ENCODE results near the gene INCA1. TPM values are rescaled to one million over a fixed set of nuclear protein-coding genes. Genes with fewer than 3 reads are reported as not detected.

INCA1 gene
- total and polyA plus RNA-seq, 2 donors (not counting 3 experiments of a cell fraction or from before 2014, with no cell fraction given) = 0.71 to 1.0 TPM

DNA sequence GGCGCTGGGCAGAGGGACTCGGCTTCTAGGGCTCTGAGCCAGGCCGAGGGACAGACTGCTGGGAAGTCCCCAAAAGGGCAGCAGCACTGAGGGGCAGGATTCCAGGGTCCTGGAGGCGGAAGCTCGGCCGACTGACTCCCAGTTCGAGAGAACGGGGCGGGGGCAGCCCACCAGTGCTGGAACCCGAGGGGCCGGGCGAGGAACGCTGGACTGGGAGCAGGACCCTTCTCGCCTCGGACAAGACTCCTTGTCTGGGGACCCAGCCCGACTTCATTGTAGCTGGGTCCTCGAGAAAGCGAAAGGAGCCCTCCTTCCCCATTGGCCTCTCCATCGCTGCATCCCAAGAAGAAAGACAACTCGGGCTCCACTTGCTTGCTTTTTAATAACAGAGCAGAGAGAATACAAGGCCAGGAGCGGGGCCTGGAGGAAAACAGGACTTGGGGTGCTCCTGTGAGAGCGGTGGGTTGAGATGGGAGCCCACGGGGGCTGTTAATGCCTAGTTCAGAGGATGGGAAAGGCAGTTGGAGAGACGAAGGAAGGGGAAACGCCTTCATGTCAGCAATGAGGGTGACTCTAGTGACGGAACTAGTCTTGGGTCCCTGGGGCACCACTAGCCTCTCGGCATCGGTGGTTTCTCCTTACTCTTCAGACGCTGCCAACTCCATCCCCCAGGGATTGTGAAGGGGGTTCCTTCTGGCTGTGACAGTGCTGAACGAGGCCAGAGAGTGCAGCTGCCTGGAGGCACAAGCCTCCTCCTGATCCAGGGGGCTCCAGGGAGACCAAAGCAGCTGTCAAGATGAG, 9.4 kb downstream of the INCA1 start:
- dilution Hi-C loops (cut with MboI; ENCODE audit: extremely low pct_ligation_motif_present, low sequenced_read_pairs) = no loop called here
- H3K4me3 ChIP-seq (replicated peaks in 1 of 3; ENCODE audit: insufficient read depth in 1 of 3, low read depth in 1 of 3, low read length in 3 of 3) = peak overlapping the region; percentile 58 to 76 (median 60)
- peaks cover 21% of the 10 kb centered on the region for H3K4me1 ChIP-seq (ENCODE audit: control insufficient read depth, extremely low read depth, insufficient read depth, low read length)
- TF ChIP-seq FOS (IDR thresholded peaks at IDR 0.05; ENCODE audit: borderline replicate concordance, insufficient read depth, low read length) (no peak), POLR2AphosphoS5 (IDR thresholded peaks at IDR 0.05; ENCODE audit: insufficient read depth, low read depth, low read length) (peak; percentile 28)
- H4K20me1 ChIP-seq (replicated peaks; ENCODE audit: control insufficient read depth, extremely low read depth, insufficient read depth, low read length) = no peaks in the 10 kb centered on the region
- H3K79me2 ChIP-seq (ENCODE audit: control insufficient read depth, insufficient read depth, low read length) = peaks cover 18% of the 10 kb centered on the region
- FAIRE-seq (no peak), DNase-seq (ENCODE audit: low read depth, low spot score) (no peak)
- H3K9ac ChIP-seq (replicated peaks; ENCODE audit: extremely low read depth, insufficient read depth, low read length) = peak overlapping the region; percentile 52
- peak overlapping the region; percentile 66 for H3K27ac ChIP-seq (ENCODE audit: insufficient read depth, low read depth, low read length)
- H3K36me3 ChIP-seq (ENCODE audit: control insufficient read depth in 2 of 2, extremely low read depth in 1 of 2, insufficient read depth in 2 of 2, low read length in 2 of 2) = peaks cover 2 to 3% of the 10 kb centered on the region in 2 experiments
- peak overlapping the region; percentile 96 for H2AFZ ChIP-seq (ENCODE audit: low read depth, low read length)
- ChIA-PET CTCF (interaction anchor here (0.6 to 4.6 kb wide), 20 partner anchors 9 to 256 kb away, joined by 3 to 50 read pairs (median 4); partner anchors contain the start of genes INCA1, KIF1C and SPAG7), POLR2A (interaction anchor here (0.9 kb wide), 1 partner anchor 9 kb away, joined by 4 read pairs; the partner anchor contains the start of genes INCA1 and KIF1C)
- TSS peak; percentile 44 for BruUV-seq (replicated peaks)
- peak overlapping the region; percentile 84 for H3K4me2 ChIP-seq (ENCODE audit: insufficient read depth, low read length)
- intact Hi-C loops (cut with micrococcal nuclease) = loop anchor here (1.0 to 2.0 kb wide), 4 partner anchors 9 to 79 kb away; partner anchors contain the start of genes INCA1, KIF1C, RNF167 and SLC25A11
- H3K9me1 ChIP-seq (replicated peaks; ENCODE audit: control insufficient read depth, extremely low read depth, insufficient read depth, low read length) = no peaks in the 10 kb centered on the region
- no peaks in the 10 kb centered on the region for H3K9me3 ChIP-seq (replicated peaks; ENCODE audit: control insufficient read depth, insufficient read depth, low read length)
- no peaks in the 10 kb centered on the region for H3K27me3 ChIP-seq (ENCODE audit: control insufficient read depth in 2 of 2, insufficient read depth in 2 of 2, low read length in 2 of 2)

DNA sequence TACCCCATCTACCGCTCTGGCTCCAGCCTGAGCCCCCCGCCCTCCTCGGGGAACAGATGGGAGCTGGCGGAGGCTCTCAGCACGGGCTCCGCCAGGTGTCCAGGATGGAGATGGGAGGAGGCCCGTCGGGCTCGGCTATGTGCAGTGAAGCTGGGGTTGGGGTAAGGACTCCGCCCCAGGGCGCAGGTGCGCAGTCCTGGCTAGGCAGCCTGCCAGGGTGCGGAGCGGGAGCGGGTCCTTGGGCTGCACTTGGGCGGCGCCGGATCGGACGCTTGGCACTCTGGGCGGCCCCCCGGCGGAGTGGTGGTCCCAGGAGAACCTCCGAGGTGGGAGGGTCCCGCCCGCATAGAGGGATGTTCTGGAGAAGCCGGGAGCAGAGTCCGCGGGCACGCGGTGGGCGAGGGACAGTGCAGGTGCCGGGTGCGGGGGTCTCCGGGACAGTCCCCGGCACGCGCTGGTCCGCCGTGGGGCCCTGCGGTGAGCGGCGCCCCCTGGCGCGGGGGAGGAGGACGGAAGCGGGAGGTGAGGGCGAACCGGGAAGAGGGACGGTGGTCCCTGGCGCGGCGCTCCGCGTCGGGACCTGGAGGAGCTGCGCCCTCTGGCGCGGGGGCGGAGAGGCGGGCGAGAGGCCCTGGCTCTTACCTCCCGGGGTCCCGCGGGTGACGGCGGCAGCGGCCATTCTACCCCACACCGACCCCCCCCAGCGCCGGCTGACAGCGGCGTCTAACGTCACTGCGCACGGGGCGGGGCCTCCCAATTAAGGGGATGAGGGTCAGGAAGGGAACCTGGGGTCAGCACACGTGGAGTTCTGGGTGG, 10.2 kb downstream of the INCA1 start, which contains the start of gene CAMTA2:
CAMTA2 (minus strand) TSS at position 725 of the 816 bp plus-strand sequence. CDS start 1,453 bp downstream, outside the sequence.
- Histone ChIP-seq H3K4me2 (ENCODE audit: insufficient read depth, low read length) (peak within 1 kb of the TSS; percentile 84), H3K9me1 (replicated peaks; ENCODE audit: control insufficient read depth, extremely low read depth, insufficient read depth, low read length) (no peaks in the 10 kb centered on the region), H3K9ac (replicated peaks; ENCODE audit: extremely low read depth, insufficient read depth, low read length) (peak within 1 kb of the TSS; percentile 52), H3K79me2 (ENCODE audit: control insufficient read depth, insufficient read depth, low read length) (peaks cover 18% of the 10 kb centered on the region), H3K27me3 (ENCODE audit: control insufficient read depth in 2 of 2, insufficient read depth in 2 of 2, low read length in 2 of 2) (no peaks in the 10 kb centered on the region), H2AFZ (ENCODE audit: low read depth, low read length) (peak within 1 kb of the TSS; percentile 96), H3K9me3 (replicated peaks; ENCODE audit: control insufficient read depth, insufficient read depth, low read length) (no peaks in the 10 kb centered on the region), H3K36me3 (ENCODE audit: control insufficient read depth in 2 of 2, extremely low read depth in 1 of 2, insufficient read depth in 2 of 2, low read length in 2 of 2) (peaks cover 2 to 9% of the 10 kb centered on the region in 2 experiments), H3K4me1 (ENCODE audit: control insufficient read depth, extremely low read depth, insufficient read depth, low read length) (peaks cover 24% of the 10 kb centered on the region), H3K4me3 (replicated peaks in 1 of 3; ENCODE audit: insufficient read depth in 1 of 3, low read depth in 1 of 3, low read length in 3 of 3) (peak within 1 kb of the TSS; percentile 58 to 76 (median 60)), H4K20me1 (replicated peaks; ENCODE audit: control insufficient read depth, extremely low read depth, insufficient read depth, low read length) (no peaks in the 10 kb centered on the region), H3K27ac (ENCODE audit: insufficient read depth, low read depth, low read length) (peak within 1 kb of the TSS; percentile 66)
- TSS peak; percentile 38 for BruUV-seq (replicated peaks)
- ChIA-PET POLR2A (interaction anchor here (0.9 kb wide), 1 partner anchor 10 kb away, joined by 4 read pairs; the partner anchor contains the start of genes INCA1 and KIF1C), CTCF (interaction anchor here (0.6 to 4.6 kb wide), 23 partner anchors 8 to 452 kb away, joined by 3 to 50 read pairs (median 4); partner anchors contain the start of genes INCA1, KIF1C, RNF167 and SLC25A11)
- dilution Hi-C loops (cut with MboI; ENCODE audit: extremely low pct_ligation_motif_present, low sequenced_read_pairs) (no loop called here), intact Hi-C loops (cut with micrococcal nuclease) (loop anchor here (1.0 to 2.0 kb wide), 5 partner anchors 10 to 78 kb away; partner anchors contain the start of genes INCA1, KIF1C, RNF167 and SLC25A11)
- FAIRE-seq = peak; percentile 89
- peak; percentile 83 for DNase-seq (ENCODE audit: low read depth, low spot score)
- peak; percentile 74 for TF ChIP-seq POLR2AphosphoS5 (IDR thresholded peaks at IDR 0.05; ENCODE audit: insufficient read depth, low read depth, low read length)
- TF ChIP-seq, protein P1, sequence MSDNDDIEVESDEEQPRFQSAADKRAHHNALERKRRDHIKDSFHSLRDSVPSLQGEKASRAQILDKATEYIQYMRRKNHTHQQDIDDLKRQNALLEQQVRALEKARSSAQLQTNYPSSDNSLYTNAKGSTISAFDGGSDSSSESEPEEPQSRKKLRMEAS (IDR thresholded peaks at IDR 0.05; ENCODE audit: insufficient read depth, insufficient read length) = no peak
- TF ChIP-seq, protein P2, sequence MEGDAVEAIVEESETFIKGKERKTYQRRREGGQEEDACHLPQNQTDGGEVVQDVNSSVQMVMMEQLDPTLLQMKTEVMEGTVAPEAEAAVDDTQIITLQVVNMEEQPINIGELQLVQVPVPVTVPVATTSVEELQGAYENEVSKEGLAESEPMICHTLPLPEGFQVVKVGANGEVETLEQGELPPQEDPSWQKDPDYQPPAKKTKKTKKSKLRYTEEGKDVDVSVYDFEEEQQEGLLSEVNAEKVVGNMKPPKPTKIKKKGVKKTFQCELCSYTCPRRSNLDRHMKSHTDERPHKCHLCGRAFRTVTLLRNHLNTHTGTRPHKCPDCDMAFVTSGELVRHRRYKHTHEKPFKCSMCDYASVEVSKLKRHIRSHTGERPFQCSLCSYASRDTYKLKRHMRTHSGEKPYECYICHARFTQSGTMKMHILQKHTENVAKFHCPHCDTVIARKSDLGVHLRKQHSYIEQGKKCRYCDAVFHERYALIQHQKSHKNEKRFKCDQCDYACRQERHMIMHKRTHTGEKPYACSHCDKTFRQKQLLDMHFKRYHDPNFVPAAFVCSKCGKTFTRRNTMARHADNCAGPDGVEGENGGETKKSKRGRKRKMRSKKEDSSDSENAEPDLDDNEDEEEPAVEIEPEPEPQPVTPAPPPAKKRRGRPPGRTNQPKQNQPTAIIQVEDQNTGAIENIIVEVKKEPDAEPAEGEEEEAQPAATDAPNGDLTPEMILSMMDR (IDR thresholded peaks at IDR 0.05; ENCODE audit: extremely low read depth in 1 of 2, insufficient read depth in 1 of 2, low read depth in 1 of 2, low read length in 2 of 2) = peak; percentile 64 to 81
- TF ChIP-seq FOS (IDR thresholded peaks at IDR 0.05; ENCODE audit: borderline replicate concordance, insufficient read depth, low read length) = no peak
- peak; percentile 34 for TF ChIP-seq MYC (IDR thresholded peaks at IDR 0.05; ENCODE audit: low read depth, low read length)
- TF ChIP-seq EZH2 (IDR thresholded peaks at IDR 0.05; ENCODE audit: borderline replicate concordance, low read depth, low read length, severe bottlenecking) = no peak
- peak; percentile 70 for TF ChIP-seq POLR2A (IDR thresholded peaks at IDR 0.05; ENCODE audit: low read depth, low read length)
- TF ChIP-seq JUN (IDR thresholded peaks at IDR 0.05; ENCODE audit: borderline replicate concordance, insufficient read depth, insufficient read length, low read depth) = no peak
- no peak for TF ChIP-seq GATA2 (IDR thresholded peaks at IDR 0.05; ENCODE audit: insufficient read depth, insufficient read length, low read depth, low read length)
